Activated CD8-positive, alpha-beta T cell treated with anti-CD3 and anti-CD28 coated beads, Interleukin-2, amount 10 ng/mL, durations not matched to agents 7 days and 5 days (primary cell): ENCODE data around the gene APBB2. TPM values are rescaled to one million over a fixed set of nuclear protein-coding genes. Genes with fewer than 3 reads are reported as not detected.
A peak's percentile ranks its signal among the peaks of the same experiment; 100 is the strongest.

Source experiments
- ATAC-seq: fragments of 150-1000 bp; cut with Tn5 transposase; one replicate; pipeline ENCODE4 v1.10.0; 2021; ENCODE audit warnings: moderate library complexity
- CTCF ChIA-PET: fragments of 350-600 bp; sonication (Branson Sonifier 250); formaldehyde crosslinking; loops from one replicate; lab custom pipeline; 2021; ENCODE audit warnings: antibody characterized with exemption; lab: Charles Lee
- POLR2A ChIA-PET: fragments of 350-600 bp; sonication (Branson Sonifier 250); formaldehyde crosslinking; loops from one replicate; lab custom pipeline; 2021; ENCODE audit warnings: antibody characterized with exemption; lab: Charles Lee
- DNase-seq: peaks from one replicate; pipeline ENCODE4 v3.0.0-alpha.2; 2020
- H3K27ac Mint-ChIP-seq: one replicate; pipeline ENCODE4 v1.8.0; 2021; ENCODE audit warnings: mild to moderate bottlenecking, mixed read lengths
- H3K27me3 Mint-ChIP-seq: one replicate; pipeline ENCODE4 v1.8.0; 2021; ENCODE audit warnings: low read depth, mixed read lengths
- H3K36me3 Mint-ChIP-seq: one replicate; pipeline ENCODE4 v1.8.0; 2021; ENCODE audit warnings: low read depth, mixed read lengths
- H3K4me1 Mint-ChIP-seq: one replicate; pipeline ENCODE4 v1.8.0; 2021; ENCODE audit warnings: low read depth, mixed read lengths
- H3K4me3 Mint-ChIP-seq: one replicate; pipeline ENCODE4 v1.8.0; 2021; ENCODE audit warnings: mild to moderate bottlenecking, mixed read lengths
- H3K9me3 Mint-ChIP-seq: one replicate; pipeline ENCODE4 v1.8.0; 2022; ENCODE audit warnings: mixed read lengths; ENCODE audit not compliant: insufficient read depth
- total RNA-seq, 2 experiments: library from RNA; stranded (reverse); gene quantifications; one replicate each; pipeline ENCODE4 v1.2.3, GENCODE V29; 2021

The APBB2 gene
- total RNA-seq, 2 experiments from 2014 or later, result 0.53 to 0.57 TPM

DNA sequence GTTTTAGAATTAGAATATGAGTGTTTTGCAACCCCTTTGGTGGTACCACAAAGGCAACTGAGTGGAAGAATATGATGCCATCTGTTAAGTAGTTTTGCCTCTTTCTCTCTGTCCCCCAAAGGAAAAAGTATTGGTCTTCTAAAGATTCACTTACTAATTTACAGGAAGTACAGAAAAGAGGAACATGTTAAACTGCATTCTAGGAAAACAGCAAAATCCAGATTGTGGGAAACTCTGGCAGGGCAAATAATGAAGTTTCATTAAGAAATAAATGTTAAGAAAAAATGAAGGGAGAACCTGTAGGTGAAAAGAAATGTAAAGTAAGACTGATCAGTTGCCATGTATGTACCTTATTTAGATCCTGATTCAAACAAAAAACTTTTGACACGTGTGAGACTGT, 425.3 kb downstream of the APBB2 start:
- H3K4me3 Mint-ChIP-seq, result no peak overlapping the region
- peaks cover 23% of the 10 kb centered on the region for H3K27me3 Mint-ChIP-seq
- POLR2A ChIA-PET, result no interaction called here
- DNase-seq (no peak), ATAC-seq (no peak)
- H3K9me3 Mint-ChIP-seq, result no peaks in the 10 kb centered on the region
- H3K27ac Mint-ChIP-seq, result no peak overlapping the region
- no peaks in the 10 kb centered on the region for H3K36me3 Mint-ChIP-seq
- CTCF ChIA-PET, result no interaction called here
- H3K4me1 Mint-ChIP-seq, result no peaks in the 10 kb centered on the region

DNA sequence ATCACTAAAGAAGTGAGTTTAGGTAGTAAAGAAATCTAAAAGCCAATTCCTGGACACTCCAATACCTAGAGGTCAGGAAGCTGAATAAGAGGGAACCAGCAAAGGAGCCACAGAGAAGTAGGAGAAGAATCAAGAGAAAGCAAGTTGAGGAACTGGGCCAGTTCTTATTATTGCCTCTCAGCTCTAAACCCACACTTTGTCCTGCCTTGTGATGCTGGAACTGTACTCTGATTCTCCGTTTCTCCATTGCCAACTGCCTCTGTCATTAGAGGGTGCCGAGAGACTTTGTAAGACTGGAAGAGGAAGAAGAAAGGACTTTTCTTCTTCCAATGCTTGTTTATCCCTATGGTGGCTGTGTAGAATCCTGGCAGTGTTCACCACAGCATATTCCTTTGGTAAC, 426.0 kb downstream of the APBB2 start:
- ATAC-seq (no peak), DNase-seq (no peak)
- H3K36me3 Mint-ChIP-seq, result no peaks in the 10 kb centered on the region
- POLR2A ChIA-PET, result no interaction called here
- H3K9me3 Mint-ChIP-seq, result no peaks in the 10 kb centered on the region
- no peak overlapping the region for H3K27ac Mint-ChIP-seq
- H3K4me1 Mint-ChIP-seq, result no peaks in the 10 kb centered on the region
- CTCF ChIA-PET, result no interaction called here
- no peak overlapping the region for H3K4me3 Mint-ChIP-seq
- H3K27me3 Mint-ChIP-seq, result peaks cover 23% of the 10 kb centered on the region

DNA sequence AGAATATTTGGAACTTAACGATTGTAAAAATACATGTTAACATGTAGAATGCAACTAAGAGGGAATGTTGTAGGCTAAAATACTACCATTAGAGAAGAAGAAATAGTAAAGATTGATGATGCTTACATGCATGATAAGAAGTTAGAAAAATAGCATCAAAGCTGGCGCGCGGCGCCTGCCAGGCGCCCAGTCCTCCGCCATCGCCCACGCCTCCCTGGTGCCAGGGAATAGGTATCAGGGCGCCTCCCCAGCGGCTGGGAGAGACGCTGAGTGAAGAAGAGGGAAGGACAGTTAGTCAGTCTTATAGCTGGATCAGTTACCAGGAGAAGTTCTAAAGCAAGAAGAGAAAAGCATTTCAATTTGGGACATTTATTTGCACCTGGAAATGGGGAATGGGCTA, 428.6 kb downstream of the APBB2 start:
- CTCF ChIA-PET, result no interaction called here
- peaks cover 26% of the 10 kb centered on the region for H3K27me3 Mint-ChIP-seq

DNA sequence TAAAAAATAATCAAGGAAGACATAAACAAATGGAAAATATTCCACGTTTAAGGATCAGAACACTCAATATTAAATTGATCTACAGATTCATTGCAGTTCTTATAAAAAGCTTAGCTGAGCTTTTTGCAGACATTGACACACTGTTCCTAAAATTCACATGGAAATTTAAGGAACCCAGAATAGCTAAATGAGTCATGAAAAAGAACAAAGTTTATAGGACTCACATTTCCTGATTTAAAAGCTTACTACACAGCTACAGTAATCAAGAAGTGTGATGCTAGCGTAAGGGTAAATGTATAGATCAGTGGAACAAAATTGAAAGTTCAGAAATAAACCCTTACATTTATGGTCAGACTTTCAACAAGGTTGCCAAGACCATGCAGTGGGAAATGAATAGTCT, 431.5 kb downstream of the APBB2 start:
- peaks cover 13% of the 10 kb centered on the region for H3K27me3 Mint-ChIP-seq
- POLR2A ChIA-PET, result interaction anchor here (0.7 kb wide), 1 partner anchor 124 kb away, joined by 4 read pairs; no protein-coding TSS in a partner anchor
- DNase-seq, result no peak
- no peaks in the 10 kb centered on the region for H3K4me1 Mint-ChIP-seq
- no peaks in the 10 kb centered on the region for H3K9me3 Mint-ChIP-seq
- H3K4me3 Mint-ChIP-seq, result no peak overlapping the region
- CTCF ChIA-PET, result no interaction called here
- ATAC-seq, result no peak
- H3K27ac Mint-ChIP-seq, result no peak overlapping the region
- no peaks in the 10 kb centered on the region for H3K36me3 Mint-ChIP-seq

More for the DNA sequence above, 428.6 kb downstream of the APBB2 start:
- ATAC-seq (no peak), DNase-seq (no peak)
- POLR2A ChIA-PET, result no interaction called here
- Mint-ChIP-seq H3K4me1 (no peaks in the 10 kb centered on the region), H3K9me3 (no peaks in the 10 kb centered on the region), H3K36me3 (no peaks in the 10 kb centered on the region), H3K4me3 (no peak overlapping the region), H3K27ac (no peak overlapping the region)

DNA sequence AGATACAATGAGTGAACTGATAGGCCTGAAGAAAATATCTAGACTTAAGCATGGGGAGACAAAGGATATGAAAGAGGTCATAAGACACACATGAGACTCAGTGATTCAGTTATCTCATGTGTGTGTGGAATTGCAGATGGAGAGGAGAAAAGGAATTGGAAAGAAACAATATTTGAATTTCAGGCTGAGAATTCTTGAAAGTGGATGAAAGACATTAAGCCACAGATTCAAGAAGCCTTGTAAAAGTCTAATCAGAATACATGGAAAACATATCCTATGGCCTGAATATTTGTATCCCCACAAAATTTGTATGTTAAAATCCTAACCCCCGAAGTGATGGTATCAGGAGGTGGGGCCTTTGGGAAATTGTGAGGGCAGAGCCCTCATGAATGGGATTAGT, 436.3 kb downstream of the APBB2 start:
- Mint-ChIP-seq H3K27ac (no peak overlapping the region), H3K4me3 (no peak overlapping the region), H3K9me3 (no peaks in the 10 kb centered on the region), H3K27me3 (peaks cover 6% of the 10 kb centered on the region), H3K4me1 (peaks cover 4% of the 10 kb centered on the region), H3K36me3 (no peaks in the 10 kb centered on the region)
- CTCF ChIA-PET, result no interaction called here
- no peak for DNase-seq
- ATAC-seq, result no peak
- POLR2A ChIA-PET, result no interaction called here

DNA sequence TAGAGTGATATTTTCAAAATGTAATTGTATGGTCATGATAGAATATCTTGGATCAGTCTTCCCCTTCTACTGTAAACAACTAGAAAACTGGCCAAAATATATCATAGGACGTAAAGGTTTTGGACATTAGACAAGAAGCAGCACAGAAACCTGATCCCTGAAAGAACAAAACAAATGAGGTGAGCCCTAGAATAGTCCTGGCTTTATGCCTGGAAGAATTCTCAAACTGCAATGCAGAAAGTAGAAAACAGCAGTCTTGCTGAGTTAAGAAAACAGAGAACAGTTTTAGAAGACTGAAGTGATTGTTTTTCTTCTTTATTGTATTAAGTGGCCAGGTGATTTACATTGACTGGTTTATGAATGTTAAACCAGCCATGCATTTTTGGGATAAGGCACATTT, 445.1 kb downstream of the APBB2 start:
- H3K9me3 Mint-ChIP-seq, result peaks cover 3% of the 10 kb centered on the region
- ChIA-PET POLR2A (no interaction called here), CTCF (no interaction called here)
- peaks cover 6% of the 10 kb centered on the region for H3K4me1 Mint-ChIP-seq
- no peak overlapping the region for H3K4me3 Mint-ChIP-seq
- peaks cover 22% of the 10 kb centered on the region for H3K27me3 Mint-ChIP-seq
- H3K36me3 Mint-ChIP-seq, result no peaks in the 10 kb centered on the region
- no peak overlapping the region for H3K27ac Mint-ChIP-seq
- DNase-seq, result no peak
- ATAC-seq, result no peak

DNA sequence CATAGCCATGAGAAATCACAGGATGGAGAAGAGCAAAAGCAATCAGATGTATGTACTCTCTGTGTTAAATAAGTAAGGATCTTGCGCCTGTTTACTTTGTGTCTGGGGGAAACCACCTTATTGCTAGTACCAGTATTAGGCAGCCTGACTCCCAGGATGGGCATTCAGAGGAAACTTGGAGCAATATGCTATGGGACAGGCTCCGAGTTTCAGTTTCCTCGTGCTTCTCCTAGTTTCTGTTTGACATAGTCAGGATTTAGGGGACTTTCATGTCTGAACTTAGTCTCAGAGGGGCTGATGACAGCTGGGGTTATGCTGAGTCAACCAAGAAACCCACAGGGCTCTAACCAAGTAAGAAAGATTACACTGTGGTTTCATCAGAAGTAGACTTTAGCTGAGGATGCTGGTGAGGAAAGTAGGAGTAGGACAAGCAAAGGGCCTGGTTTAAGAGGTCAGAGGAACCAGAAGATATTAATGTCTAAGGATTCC, 451.1 kb downstream of the APBB2 start:
- DNase-seq, result peak; percentile 70
- ATAC-seq, result peak; percentile 91
- Mint-ChIP-seq H3K27me3 (peaks cover 8% of the 10 kb centered on the region), H3K27ac (peak overlapping the region; percentile 39), H3K9me3 (peaks cover 1% of the 10 kb centered on the region), H3K4me3 (no peak overlapping the region), H3K36me3 (no peaks in the 10 kb centered on the region), H3K4me1 (peaks cover 16% of the 10 kb centered on the region)
- ChIA-PET POLR2A (no interaction called here), CTCF (no interaction called here)

Other genes starting within 250 kb of the APBB2 start
- under 1 TPM; 0.34 to 0.37 TPM for gene UCHL1, start 42.4 kb upstream of the APBB2 start, total RNA-seq